Kasumi-1 (cell line): Measurements from ENCODE around the gene CLTRN.
"Not testable (repeated sequence)": the region's sequence is repeated elsewhere in the genome, so short reads cannot be mapped to it uniquely, and the experiment has no call there.

Experiments
- DNase-seq, 2 experiments: peaks; one replicate each; lab custom pipeline; 2025; lab: John Stamatoyannopoulos, UW

Gene CLTRN

DNA sequence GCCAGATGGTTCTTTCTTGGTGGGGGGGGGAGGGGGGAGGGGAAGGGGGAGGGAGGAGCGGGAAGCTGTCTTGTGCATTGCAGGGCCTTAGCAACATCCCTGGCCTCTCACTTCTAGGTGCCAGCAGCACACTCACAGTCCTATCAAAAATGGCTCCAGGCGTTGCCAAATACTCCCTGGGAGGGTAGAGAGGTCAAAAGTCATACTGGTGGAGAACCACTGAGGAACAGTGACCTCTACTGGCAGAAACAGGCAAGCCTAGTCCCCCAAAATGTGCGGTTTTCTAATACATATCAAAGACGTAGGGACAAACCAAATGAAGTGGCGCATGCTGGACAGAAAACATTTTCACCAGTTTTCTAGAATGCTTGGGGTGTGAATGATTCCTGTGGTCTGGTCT lies 17.1 kb downstream of the CLTRN start:
- DNase-seq = not testable (repeated sequence)

DNA sequence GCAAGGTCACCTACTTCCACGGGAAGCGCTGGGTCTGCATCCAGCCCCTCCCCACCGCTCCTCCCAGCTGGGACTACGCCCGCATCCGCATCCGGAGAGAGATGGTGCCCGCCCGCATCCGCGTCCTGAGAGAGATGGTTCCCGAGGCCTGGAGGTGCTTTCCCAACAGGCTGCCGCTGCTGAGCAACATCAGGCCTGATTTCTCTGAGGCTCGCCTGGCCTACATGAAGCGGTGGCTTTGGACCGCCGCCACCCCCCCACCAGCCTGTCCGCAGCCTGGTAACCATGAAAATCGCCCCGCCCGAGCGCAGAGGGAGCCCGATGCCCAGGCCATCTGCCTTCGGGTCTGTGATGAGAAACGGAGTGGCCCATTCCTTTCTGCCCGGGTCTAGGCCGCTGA lies 18.1 kb downstream of the CLTRN start:
- DNase-seq = no peak

DNA sequence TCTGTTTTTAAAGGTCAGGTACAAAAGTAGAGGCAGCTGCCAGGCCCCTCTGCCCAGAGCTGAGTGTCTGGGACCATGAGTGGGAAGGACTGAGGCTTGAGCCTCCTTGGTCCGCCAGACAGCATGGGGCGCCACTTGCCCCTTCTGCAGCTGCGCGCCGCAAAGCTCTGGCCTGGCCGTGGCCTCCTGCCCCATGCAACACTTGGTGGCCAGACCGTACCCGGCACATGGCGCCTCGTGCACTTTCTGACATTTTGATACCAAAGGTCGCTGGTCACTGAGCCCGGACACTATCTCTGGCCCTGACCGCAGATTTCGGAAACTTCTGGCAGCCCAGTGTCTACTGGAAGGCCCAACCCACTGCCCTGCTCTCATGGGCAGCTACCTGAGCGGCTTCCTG lies 18.6 kb downstream of the CLTRN start:
- no peak for DNase-seq

DNA sequence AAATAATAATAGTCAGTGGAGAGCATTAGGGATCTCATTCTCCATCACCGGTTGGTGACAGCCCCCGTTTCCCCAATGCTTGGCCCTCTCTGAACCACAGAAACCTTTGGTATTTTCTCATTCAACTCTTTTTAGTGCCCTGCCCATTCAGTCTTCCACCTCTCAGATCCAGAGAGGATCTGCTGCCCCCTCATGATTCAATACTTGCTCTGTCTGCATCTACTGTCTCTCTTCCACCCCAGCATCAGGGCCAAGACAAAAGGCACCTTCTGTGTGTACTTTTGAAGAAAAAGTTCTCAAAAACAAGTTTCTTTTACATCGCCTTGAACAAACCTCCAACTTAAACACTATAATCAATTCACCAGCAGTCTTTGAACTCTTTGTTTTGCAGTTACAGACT lies 19.3 kb downstream of the CLTRN start:
- DNase-seq = no peak

DNA sequence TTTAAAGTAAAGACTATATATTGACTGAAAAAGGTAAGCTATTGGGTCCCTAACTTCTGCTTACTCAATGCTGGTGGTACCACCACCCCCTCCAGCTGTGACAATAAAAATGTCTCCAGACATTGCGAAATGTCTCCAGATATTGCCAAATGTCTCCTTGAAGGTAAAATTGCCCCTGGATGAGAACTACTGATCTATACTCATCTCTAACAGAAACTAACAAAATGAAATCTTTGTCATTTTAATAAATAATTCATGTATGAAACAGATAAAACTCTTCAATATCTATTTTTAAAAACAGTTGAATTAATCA lies 20.1 kb downstream of the CLTRN start:
- no peak for DNase-seq

DNA sequence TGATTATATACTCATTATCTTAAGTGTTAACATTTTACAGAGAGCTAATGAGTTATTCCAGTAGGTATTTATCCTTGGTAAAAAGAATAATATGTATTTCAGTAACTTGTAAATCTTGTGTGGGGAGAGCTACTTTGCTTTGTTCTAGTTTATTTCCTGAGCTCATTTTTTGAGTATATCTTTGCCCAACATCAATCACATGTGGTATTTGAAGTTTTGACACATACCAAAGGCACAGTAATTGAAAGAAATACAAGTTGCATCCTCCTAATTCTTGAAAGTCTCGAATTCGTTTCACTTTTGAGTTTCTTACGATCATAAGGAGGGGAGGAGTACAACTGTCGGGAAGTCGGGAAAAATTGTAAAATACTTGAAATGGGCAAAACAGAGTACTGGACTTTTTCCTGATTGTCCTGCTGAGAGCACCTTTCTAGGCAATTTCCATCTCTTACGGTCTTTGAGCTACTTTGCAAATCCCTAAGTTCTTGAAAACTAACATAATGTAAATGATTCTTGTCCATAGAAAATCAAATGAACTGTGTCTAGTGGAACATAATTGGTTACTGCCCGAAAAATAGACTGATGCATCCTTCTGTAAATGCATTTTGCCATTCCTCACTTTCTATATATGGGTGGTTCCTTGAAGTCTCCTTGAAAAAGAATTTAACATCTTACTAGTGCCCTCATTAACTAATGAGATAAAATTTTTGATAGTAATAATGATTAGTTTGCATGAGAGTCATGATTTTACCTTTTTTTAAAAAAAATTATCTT lies 20.6 kb downstream of the CLTRN start:
- no peak for DNase-seq

DNA sequence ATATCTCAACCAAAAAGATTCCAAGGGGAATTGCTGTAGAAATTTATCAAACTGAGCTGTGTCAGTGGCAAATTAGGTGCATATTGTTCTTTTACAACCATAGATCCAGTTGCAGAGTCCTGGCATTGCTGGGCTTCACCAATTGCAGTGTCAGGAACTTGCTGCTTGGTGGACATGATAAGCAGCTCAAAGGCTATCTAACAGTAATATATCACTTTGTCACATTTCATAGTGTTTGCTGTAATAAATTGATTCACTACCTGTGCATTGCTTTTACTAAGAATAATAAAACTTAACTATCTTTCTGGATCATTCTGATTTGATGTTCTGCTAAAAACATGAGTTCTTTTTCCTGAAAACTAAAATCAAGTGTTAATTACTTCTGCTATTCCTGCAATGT lies 33.0 kb downstream of the CLTRN start:
- DNase-seq = no peak

DNA sequence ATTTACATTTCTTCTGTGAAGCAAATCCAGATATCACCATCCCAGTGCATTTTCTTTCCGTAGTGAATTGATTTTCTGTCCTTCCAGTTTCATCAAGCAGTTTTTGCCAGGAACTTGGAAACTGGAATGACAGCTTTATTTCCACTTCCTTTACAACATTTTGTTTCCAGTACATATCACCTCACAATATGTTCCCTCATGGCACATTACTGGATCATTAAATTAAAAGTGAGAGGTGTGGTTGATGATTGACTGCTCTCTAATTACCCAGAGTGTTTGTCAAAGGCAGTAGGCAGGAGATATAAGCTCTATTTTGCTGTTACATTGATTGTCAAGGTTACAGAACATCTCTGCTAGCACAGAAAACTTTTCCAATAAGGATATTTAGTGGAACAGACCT lies 41.6 kb downstream of the CLTRN start:
- no peak for DNase-seq

DNA sequence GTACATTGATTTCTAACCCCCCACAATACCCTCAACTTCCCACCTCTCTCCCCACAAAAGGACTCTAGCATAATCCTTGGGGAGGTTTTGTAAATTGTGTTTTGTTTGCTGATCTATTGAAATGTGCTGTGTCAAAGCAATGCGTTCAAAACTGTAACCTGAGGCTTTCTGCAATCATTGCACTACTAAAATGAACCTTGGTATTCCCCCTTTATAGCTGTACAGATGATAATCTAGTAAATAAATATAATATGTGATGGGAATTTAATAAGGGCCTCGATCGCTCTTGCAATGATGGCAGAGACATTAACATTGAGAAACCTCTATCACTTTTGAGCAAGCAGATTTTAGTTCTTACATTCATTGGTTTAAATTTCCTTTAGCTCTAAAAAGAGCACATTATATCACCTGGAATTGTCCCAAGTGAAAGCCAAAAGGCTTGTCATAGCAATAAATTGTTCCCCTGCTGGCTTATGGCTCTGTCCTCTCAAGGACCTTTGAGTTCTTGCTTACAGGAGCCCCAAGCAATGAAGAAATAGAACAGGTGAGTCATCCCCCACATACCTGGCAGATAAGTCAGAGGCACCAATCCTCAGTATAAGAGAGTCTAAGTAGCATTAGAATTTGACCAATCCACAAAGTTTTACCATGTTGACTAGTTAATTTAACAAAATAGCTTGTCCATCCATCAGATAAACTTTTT lies 45.4 kb downstream of the CLTRN start:
- no peak for DNase-seq

DNA sequence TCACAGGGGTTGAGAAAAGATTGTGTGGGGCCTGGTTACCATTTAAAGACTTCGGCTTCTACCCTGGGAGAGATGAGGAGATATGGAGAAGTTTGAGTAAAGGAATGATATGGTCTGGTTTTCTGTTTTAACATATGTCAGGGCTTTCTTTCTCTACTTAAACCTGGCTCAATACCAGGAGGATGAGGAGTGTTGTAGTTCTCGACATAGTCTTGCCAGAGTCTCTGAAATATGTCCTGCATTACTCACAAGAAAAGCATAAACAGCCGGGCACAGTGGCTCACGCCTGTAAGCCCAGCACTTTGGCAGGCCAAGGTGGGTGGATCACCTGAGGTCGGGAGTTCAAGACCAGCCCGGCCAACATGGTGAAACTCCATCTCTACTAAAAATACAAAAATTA lies 47.5 kb downstream of the CLTRN start:
- no peak for DNase-seq

DNA sequence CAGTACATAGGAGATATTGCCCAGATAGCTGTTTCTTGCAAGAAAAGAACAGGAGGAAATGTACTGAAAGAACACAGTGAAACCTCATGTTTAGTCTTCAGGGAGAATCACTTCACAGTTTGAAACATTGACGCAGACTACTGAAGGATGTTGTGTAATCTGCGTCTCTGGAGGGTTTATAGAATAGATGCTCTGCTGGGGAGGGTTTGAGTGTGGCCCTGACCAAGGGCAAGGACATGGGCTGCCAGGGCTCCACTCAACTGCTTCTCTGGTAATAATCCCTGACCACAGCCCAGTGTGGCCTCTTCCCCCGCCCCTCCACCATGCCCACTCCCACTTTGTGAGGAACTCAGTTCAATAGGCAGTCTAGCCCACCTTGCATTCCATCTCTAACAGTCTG lies 48.1 kb downstream of the CLTRN start:
- DNase-seq = no peak

DNA sequence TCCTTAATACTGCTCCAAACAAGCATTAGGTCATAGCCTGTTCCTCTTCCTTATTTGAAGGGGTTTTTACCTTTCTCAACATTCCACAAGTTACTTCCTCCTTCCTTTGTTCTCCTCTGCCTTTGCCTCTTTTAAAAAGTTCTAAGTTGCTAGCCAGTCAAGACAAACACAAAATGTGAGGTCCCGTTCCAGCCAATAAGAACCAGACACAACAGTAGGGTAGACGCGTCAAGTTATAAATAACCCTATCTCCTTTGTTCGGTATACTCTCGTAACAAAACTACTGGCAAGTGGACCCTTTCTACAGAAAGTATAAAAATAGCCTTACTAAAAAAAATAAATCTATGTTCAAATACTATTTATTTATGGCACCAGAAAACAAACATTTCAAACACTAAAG lies 57.5 kb downstream of the CLTRN start:
- no peak for DNase-seq

DNA sequence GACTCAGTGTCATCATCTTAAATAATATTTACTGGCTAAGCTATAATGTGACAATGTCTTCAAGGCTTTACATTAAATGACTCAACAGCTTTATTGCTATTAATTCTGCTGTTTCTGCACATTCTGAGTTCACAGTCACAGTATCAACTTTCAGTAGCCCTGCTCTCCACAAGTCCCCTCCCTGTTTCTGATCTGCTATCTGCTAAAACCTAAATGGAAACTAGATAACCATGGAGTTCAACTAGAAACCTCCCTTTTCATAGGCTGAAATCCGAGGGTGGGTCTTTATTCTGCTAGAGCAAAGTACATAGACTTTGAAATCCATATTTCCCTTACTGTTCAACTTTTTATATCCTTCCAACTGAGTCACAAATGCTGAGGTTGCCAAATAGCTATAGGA lies 58.5 kb downstream of the CLTRN start:
- DNase-seq = no peak

DNA sequence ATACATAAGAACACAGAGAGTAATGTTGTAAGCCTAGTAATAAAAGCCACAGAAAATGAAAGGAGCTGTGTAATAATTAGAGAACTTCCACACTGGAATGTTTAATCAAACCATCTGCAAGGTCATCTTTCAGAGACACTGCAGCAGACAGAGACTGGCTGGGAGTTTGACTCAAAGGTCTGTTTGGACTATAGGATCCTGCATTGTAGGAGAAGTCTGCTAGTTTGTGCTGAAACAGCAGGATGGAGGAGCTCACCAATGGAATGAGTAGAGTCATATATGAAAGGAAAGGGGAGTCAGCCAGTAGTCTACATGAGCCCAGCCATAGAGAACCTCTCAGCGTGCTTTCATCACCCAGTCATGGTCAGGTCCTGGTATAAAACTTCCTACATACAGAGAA lies 59.4 kb downstream of the CLTRN start:
- DNase-seq = no peak

DNA sequence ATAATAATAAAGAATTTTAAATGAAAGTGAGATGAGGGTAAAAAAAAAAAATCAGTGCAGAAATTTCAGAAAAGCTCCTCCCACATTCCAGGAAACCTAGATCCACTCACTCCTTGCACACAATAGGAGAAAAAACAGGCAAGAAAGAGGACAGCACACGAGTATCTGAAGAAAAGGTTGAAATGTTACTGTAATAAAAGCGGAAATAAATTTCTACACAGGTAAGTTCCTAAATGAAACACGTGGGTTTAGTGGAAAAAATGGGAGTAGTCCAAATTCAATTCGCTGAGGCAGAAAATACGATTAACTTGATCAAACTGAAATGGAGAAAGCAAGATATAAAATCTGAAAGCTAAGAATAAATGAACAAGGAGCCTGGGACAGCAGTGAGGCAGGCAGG lies 61.8 kb downstream of the CLTRN start:
- no peak for DNase-seq

DNA sequence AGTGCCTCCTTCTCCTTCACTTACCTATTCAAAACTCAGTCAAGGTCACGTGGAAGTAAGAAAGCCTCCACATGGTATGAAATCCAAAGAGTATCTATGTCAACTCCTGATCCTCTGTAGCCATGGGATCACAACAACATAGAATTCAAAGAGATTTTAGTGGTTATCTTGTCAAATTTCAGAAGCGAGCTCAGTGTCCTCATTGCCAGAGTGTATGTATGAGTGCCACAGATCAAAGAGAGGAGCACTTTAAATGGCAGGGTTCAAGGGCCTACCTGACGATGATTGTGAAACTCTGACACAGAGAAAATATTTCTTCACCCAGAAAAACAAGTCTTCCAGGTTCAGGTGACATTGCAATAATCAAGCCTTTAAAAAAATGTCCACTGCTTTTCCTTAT lies 62.7 kb downstream of the CLTRN start:
- no peak for DNase-seq

DNA sequence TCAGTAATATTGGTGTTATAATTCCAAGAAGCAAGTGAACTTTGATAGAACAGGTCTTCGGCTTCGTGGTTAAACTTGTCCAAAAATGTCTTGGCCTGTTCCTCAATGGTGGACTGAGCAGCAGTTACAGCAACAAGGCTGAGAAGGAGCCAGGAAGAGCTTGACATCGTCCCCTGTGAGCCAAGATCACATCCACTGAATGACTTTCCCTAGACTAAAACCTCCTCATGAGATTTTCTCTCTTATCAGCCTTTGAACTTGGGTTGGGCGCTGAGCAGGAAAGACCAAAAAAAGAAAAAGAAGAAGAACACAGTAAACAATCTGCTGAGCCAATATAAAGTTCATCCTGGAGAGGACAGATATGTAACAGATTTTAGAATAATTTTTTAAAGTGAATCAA lies 63.9 kb downstream of the CLTRN start, which contains the start of gene ACE2:
Gene ACE2, minus strand, starts transcription at position 216 of the 400 bp plus-strand sequence. Its CDS starts 49 bp downstream, at position 167.
- DNase-seq = no peak

DNA sequence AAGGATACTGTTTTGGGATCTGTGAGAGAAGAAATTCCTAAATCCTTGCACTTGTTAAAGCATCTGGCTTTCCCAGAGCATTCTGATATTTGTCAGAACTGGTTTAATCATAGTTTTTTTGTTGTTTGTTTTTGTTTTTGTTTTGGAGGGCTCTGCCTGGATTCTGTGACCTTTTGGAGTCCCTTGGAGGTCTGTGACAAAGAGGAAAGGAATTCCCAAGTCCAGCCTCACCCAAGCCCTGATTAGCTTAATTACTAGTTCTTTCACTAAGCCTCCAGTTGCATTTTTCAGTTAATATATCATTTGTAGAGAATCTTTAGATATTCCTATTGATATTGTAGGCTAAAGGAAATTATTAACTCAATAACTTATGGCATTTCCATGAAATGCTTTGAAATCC lies 64.6 kb downstream of the CLTRN start:
- no peak for DNase-seq

DNA sequence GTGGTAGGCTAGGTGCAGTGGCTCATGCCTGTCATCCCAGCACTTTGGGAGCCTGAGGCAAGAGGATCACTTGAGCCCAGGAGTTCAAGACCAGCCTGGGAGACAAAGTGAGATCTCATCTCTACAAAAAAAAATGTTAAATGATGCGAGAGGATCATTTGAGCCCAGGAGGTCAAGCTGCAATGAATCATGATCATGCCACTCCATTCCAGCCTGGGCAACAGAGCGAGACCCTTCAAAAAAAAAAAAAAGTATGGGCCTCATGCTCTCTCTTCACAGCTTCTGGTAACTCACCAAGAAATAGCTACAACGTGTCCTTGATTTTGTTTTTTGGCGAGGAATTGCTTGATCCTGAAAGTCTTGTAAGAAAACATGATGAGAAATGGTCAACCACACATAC lies 65.1 kb downstream of the CLTRN start:
- DNase-seq = no peak

DNA sequence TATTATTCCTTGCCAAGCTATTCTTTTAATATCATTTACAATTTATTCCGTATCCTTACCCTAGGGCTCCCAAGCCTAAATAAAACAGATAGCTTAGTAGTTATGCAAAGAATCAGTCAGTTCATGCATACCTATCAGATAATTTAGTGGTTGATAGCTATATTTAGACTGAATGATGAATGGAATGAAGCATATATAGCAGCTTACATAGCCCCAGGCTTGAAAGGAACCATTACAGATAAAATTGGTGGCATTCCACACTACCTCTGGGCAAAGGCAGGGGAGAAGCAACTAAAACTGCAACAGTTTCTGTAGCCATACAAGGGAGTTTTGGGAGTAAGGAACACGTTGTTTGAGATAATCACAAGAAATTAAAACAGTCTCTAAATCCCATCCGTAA lies 66.6 kb downstream of the CLTRN start:
- DNase-seq = no peak

DNA sequence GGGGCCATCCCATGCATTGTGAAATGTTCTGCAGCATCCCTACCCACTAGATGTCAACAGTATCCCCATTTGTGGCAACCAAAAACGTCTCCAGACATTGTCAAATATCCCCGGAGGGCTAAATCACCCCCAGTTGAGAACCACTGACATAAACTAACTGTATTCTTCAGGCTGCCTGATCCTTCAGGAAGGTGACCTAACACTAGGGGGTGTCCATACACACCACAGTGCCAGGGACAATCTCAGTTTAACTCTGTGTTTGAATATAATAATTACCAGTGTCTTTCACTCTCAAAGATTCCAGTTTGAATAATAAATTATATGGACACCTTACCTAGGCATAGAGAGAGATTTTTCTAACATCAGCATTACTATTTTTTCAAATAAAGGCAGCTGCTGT lies 70.2 kb downstream of the CLTRN start:
- peak in 1 of 2 experiments; percentile 0 for DNase-seq

DNA sequence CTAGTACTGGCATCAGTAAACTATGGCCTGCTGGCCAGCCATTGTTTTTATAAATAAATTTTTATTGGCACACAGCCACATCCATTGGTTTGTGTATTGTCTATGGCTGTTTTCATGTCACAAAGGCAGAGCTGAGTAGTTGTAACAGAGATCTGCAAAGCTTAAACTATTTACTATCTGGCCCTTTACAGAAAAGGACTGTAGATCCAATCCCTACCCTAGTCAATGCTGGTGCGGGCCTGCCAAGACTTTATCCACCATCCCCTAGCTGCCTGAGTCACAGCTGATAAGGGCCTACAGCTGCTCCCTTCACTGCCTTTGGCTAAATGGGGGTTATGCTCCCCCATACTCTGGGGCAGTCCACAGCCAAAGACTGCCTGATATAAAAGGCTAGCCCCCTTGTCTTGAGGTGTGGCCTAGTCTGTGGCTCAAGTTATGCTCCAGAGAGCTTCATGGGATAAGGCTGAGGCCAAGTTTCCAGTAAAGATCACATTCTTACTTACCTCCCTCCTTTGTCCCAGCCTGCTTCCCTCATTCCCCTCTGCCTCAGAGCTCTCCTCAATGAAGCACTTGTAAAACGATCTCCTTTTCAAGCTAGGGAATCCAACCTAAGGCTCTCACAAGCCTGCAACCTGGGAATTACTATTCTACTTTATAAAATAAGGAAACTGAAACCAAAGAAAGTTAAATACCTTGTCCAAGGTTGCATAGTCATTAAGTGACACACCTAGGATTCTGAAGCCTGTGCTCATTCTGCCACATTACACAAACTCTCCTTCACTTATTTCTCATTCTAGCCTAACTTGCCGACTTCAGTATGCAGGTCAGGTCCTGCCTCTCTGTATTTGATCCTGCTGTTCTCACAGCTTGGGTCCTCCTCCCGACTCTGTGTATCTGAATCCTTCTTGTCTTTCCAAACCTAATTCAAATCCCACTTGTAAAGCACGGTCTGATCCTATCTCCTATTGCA lies 84.5 kb downstream of the CLTRN start:
- no peak for DNase-seq
